Measurements from ENCODE around the gene PSIP1.
"Not testable (repeated sequence)": the region's sequence is repeated elsewhere in the genome, so short reads cannot be mapped to it uniquely, and the experiment has no call there.

Gene PSIP1

GRCh38 chr9:15438891-15439290 lies 71.9 kb downstream of the PSIP1 start:
- no peak overlapping the region for H3K4me3 ChIP-seq (ENCODE audit: low read depth, low read length)

GRCh38 chr9:15433661-15434060 lies 77.1 kb downstream of the PSIP1 start:
- no peak overlapping the region for H3K4me3 ChIP-seq (ENCODE audit: low read depth, low read length)

DNA sequence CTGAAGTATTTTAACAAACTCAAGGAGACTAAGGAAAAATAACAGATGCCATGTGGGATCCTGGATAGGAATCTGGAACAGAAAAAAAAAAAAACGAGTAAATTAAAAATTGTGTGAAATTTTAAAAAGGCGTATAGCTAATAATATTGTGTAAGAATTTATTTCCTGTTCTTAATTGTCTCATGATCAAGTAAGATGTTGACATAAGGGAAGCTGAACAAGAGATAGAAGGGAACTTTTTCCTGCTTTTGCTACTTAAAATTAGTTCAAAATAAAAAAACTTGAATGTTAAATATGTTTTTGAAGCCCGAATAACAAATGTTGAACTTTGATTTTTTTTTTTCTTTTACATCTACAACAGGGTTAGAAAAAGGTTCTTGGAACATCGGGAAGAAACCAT lies 77.6 kb downstream of the PSIP1 start:
- no peak overlapping the region for H3K4me3 ChIP-seq (ENCODE audit: low read depth, low read length)

- H3K4me3 ChIP-seq (ENCODE audit: low read depth, low read length): no peak overlapping the region
Measured at GRCh38 chr9:15430920-15431844, 79.6 kb downstream of the PSIP1 start.

DNA sequence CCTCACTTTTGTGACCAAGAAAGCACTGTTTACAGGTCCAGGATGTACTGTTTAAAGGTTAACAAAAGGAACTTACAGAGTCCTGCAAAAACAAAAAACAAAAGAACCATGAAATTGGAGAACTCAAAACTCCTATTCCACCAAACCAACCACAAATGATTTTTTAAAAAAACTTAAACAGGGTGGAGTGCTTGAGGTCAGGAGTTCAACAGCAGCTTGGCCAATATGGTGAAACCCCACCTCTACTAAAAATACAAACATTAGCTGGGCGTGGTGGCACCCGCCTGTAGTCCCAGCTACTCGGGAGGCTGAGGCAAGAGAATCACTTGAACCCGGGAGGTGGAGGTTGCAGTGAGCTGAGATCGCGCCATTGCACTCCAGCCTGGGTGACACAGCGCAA lies 83.1 kb downstream of the PSIP1 start:
- not testable (repeated sequence) for H3K4me3 ChIP-seq (ENCODE audit: low read depth, low read length)

GRCh38 chr9:15426019-15426418 lies 84.8 kb downstream of the PSIP1 start:
- H3K4me3 ChIP-seq (ENCODE audit: low read depth, low read length): no peak overlapping the region

DNA sequence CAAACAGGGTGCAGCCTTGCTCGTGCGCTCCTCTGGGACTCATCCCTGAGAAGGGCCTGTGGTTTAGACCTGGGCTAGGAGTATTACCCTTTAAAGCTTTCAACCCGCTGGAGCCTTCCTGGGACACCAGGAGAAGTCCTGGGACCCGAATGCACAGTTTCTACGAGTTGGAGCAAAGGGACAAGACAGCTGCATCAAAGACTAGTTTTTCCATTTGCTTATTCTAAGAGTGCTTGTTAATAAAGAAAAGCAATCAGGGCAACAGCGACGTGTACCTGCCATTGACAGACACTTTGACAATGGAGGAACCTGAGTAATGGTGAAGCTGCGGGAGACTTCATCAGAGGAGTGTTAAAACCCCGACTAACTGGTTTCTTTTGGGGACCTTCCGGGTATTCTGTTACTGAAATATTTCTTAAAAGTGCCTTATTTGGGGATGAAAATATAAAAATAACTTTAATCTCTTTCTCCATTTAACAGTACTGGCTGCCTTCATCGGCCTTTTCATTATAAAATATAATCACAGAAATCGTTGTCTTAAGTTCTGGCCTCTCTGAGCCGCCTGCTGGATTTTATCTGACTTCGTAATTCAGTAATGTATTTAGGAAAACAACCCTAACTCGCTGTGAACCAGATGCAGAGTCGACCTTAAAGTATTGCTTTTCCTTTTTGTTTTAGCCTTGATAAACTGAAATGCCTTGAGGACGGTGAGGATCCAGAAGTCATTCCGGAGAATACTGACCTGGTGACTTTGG lies 87.4 kb downstream of the PSIP1 start:
- peak overlapping the region; percentile 91 for H3K4me3 ChIP-seq (ENCODE audit: low read depth, low read length)

DNA sequence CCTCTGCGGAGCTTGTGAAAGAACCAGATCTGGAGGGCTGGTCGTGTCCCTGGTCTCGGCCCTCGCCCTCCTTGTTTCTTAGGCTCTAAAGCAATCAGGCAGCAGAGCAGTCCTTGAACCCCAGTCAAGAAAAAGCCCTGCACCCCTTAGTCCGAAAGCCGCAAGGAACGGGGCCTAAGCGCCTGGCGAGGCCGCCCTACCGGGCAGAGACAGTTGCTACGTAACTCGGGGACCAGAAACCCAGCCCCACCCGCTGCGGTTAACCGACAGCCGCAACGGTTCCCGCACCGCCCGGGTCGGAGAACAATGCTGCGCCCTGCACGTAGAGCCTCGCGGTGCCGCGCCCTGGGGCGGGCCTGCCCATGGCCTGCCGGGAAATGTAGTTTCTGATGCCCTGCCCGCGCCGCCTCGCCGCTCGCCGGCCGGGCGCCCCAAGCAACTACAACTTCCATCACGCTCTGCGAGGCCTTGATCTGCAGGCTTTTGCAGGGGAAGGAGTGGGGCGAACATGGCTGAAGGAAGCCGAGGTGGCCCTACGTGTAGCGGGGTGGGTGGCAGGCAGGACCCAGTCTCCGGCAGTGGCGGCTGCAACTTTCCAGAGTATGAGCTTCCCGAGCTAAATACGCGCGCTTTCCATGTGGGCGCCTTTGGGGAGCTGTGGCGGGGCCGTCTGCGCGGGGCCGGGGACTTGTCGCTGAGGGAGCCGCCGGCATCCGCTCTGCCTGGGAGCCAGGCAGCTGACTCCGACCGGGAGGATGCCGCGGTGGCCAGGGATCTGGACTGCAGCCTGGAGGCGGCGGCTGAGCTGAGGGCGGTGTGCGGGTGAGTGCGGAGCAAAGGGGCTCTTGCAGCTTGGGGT lies 88.2 kb downstream of the PSIP1 start, which contains the start of gene SNAPC3:
SNAPC3 (plus strand) TSS at position 505 of the 859 bp plus-strand sequence; CDS start at position 509, 4 bp downstream.
- H3K4me3 ChIP-seq (ENCODE audit: low read depth, low read length): peak within 1 kb of the TSS; percentile 91

GRCh38 chr9:15421990-15422371 lies 88.8 kb downstream of the PSIP1 start:
- peak overlapping the region; percentile 91 for H3K4me3 ChIP-seq (ENCODE audit: low read depth, low read length)

DNA sequence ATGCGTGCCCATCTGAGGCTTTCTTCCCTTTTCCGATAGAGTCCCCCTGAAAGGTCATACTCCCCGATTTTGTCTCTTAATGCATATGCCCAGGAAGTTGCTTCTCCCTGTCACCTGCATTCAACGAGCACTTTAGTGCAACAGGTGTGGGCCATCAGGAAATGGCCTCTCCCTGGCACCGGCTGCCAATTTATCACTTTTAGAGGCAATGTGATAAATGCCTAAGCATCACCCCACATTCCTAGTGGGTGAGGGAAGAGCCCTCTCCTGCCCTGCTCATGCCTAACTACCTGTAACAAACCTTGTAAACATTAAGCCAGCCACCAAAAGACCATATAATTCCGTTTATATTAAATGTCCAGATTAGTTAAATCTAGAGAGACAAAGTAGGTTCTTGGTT lies 89.2 kb downstream of the PSIP1 start:
- no peak overlapping the region for H3K4me3 ChIP-seq (ENCODE audit: low read depth, low read length)

DNA sequence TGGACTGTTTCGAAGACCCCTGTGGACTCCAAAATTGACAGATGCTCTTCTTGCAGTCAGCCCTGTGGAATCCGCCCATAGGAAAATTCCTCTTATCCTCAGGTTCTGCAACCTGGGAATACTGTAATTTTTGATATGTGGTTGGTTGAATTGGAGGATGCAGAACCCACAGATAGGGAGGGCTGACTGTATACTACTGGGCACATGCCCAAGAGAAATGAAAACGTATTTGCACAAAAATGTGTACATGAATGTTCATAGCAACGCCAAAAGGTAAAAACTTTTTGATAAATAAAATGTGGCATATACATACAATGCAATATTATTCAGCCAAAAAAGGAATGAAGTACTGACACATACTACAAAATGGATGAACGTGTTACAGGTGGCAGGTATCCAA lies 90.0 kb downstream of the PSIP1 start:
- H3K4me3 ChIP-seq (ENCODE audit: low read depth, low read length): no peak overlapping the region

DNA sequence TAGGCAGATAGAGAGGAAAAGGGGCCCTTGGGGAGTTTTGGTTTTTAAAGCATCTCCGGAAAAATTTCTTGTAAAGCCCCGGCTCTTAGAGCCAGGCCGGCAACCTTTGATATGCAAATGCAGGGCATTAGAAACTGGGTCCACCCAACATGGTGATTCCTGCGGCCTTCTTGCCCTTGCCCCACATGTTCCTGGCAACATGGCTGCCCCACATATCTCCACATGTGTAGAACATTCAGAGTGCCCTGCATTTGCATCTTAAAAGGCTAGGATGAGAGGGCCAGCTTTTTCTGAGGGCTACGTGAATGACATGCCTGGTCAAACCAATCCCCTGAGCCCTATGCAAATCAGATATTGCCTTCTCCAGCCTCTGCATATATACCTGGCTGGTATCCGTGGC lies 93.1 kb downstream of the PSIP1 start:
- no peak overlapping the region for H3K4me3 ChIP-seq (ENCODE audit: low read depth, low read length)

DNA sequence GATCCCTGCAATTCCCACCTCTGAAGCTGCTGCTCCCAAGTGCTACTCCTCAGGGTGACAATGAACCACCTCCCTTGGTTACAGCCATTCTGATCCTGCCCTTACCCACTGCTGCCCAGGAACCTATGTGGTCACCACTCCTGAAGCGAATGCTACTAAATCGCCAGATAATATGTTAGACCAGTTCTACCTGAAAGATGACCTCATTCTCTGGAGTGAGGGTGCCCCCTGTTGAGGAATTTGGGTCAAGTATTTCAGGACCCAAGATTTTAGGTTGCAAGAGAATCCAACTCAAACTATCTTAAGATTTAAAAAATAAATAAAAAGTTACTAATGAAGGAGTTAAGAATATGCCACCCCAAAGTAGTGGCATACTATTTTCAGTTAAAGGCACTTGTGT lies 93.9 kb downstream of the PSIP1 start:
- H3K4me3 ChIP-seq (ENCODE audit: low read depth, low read length): no peak overlapping the region

Data from iPS-11a (cell line).